ENCODE results near the gene ZNF444. TPM values are rescaled to one million over a fixed set of nuclear protein-coding genes. Genes with fewer than 3 reads are reported as not detected.
A peak's percentile ranks its signal among the peaks of the same experiment; 100 is the strongest.

Gene ZNF444
- total and polyA plus RNA-seq, 2 donors (not counting 3 experiments of a cell fraction or from before 2014, with no cell fraction given), result 37.2 to 41.7 TPM

- no peaks in the 10 kb centered on the region for H3K27me3 ChIP-seq (ENCODE audit: control insufficient read depth in 2 of 2, insufficient read depth in 2 of 2, low read length in 2 of 2)
- H2AFZ ChIP-seq (ENCODE audit: low read depth, low read length), result no peak overlapping the region
- peak; percentile 86 for FAIRE-seq
- dilution Hi-C loops (cut with MboI; ENCODE audit: extremely low pct_ligation_motif_present, low sequenced_read_pairs) (no loop called here), intact Hi-C loops (cut with micrococcal nuclease) (loop anchor here (1.0 to 2.0 kb wide), 2 partner anchors 10 to 30 kb away; partner anchors contain the start of gene ZNF444)
- no peaks in the 10 kb centered on the region for H4K20me1 ChIP-seq (replicated peaks; ENCODE audit: control insufficient read depth, extremely low read depth, insufficient read depth, low read length)
- H3K9me3 ChIP-seq (replicated peaks; ENCODE audit: control insufficient read depth, insufficient read depth, low read length), result no peaks in the 10 kb centered on the region
- CTCF ChIA-PET, result interaction anchor here (1.2 to 2.5 kb wide), 3 partner anchors 30 to 61 kb away, joined by 3 to 6 read pairs (median 6); no protein-coding TSS in a partner anchor
- BruUV-seq (replicated peaks), result no TSS peak
- H3K36me3 ChIP-seq (ENCODE audit: control insufficient read depth in 2 of 2, extremely low read depth in 1 of 2, insufficient read depth in 2 of 2, low read length in 2 of 2), result no peaks in the 10 kb centered on the region
- H3K4me2 ChIP-seq (ENCODE audit: insufficient read depth, low read length), result peak overlapping the region; percentile 28
- POLR2A ChIA-PET, result no interaction called here
- H3K9me1 ChIP-seq (replicated peaks; ENCODE audit: control insufficient read depth, extremely low read depth, insufficient read depth, low read length), result no peaks in the 10 kb centered on the region
- peaks cover 93% of the 10 kb centered on the region for H3K79me2 ChIP-seq (ENCODE audit: control insufficient read depth, insufficient read depth, low read length)
- no peak overlapping the region for H3K9ac ChIP-seq (replicated peaks; ENCODE audit: extremely low read depth, insufficient read depth, low read length)
- H3K4me1 ChIP-seq (ENCODE audit: control insufficient read depth, extremely low read depth, insufficient read depth, low read length), result peaks cover 32% of the 10 kb centered on the region
- TF ChIP-seq GATA2 (IDR thresholded peaks at IDR 0.05; ENCODE audit: insufficient read depth, insufficient read length, low read depth, low read length), result no peak
- TF ChIP-seq FOS (IDR thresholded peaks at IDR 0.05; ENCODE audit: borderline replicate concordance, insufficient read depth, low read length), result no peak
- TF ChIP-seq CTCF (IDR thresholded peaks at IDR 0.05; ENCODE audit: extremely low read depth in 1 of 2, insufficient read depth in 1 of 2, low read depth in 1 of 2, low read length in 2 of 2), result no peak
- no peak for TF ChIP-seq MAX (IDR thresholded peaks at IDR 0.05; ENCODE audit: insufficient read depth, insufficient read length)
- TF ChIP-seq POLR2AphosphoS5 (IDR thresholded peaks at IDR 0.05; ENCODE audit: insufficient read depth, low read depth, low read length), result no peak
- TF ChIP-seq POLR2A (IDR thresholded peaks at IDR 0.05; ENCODE audit: low read depth, low read length), result no peak
- TF ChIP-seq JUN (IDR thresholded peaks at IDR 0.05; ENCODE audit: borderline replicate concordance, insufficient read depth, insufficient read length, low read depth), result no peak
- TF ChIP-seq MYC (IDR thresholded peaks at IDR 0.05; ENCODE audit: low read depth, low read length), result no peak
- no peak for TF ChIP-seq EZH2 (IDR thresholded peaks at IDR 0.05; ENCODE audit: borderline replicate concordance, low read depth, low read length, severe bottlenecking)
- H3K4me3 ChIP-seq (replicated peaks in 1 of 3; ENCODE audit: insufficient read depth in 1 of 3, low read depth in 1 of 3, low read length in 3 of 3), result no peak overlapping the region
- DNase-seq (ENCODE audit: low read depth, low spot score), result peak; percentile 61
- H3K27ac ChIP-seq (ENCODE audit: insufficient read depth, low read depth, low read length), result no peak overlapping the region
These were observed 30.3 kb upstream of the ZNF444 start for GRCh38 chr19:56110515-56111448.

Data from endothelial cell of umbilical vein (primary cell).